Activated CD4-positive, alpha-beta T cell treated with anti-CD3 and anti-CD28 coated beads for 24 hours (primary cell): Measurements from ENCODE around the gene GPT2.
"Not testable (repeated sequence)": the region's sequence is repeated elsewhere in the genome, so short reads cannot be mapped to it uniquely, and the experiment has no call there.

Experiments used
- DNase-seq, 2 donors: peaks; one replicate each; pipeline ENCODE4 v3.0.0-alpha.2; 2020; ENCODE audit warnings: low read depth in 2 of 2

The GPT2 gene

GRCh38 chr16:46862555-46863447, 21.4 kb upstream of the GPT2 start:
- DNase-seq = no peak

GRCh38 chr16:46866286-46866685, 17.9 kb upstream of the GPT2 start:
- no peak for DNase-seq

- not testable (repeated sequence) for DNase-seq
These were observed 16.7 kb upstream of the GPT2 start for GRCh38 chr16:46867486-46867885.

GRCh38 chr16:46868891-46869290, 15.3 kb upstream of the GPT2 start:
- not testable (repeated sequence) for DNase-seq

GRCh38 chr16:46871597-46871996, 12.6 kb upstream of the GPT2 start:
- no peak for DNase-seq

GRCh38 chr16:46873201-46873600, 11.0 kb upstream of the GPT2 start:
- no peak for DNase-seq

GRCh38 chr16:46875243-46875642, 8.9 kb upstream of the GPT2 start:
- no peak for DNase-seq

- no peak for DNase-seq
These were observed 1.7 kb upstream of the GPT2 start for GRCh38 chr16:46882304-46882939.

GRCh38 chr16:46882940-46883307, 1.2 kb upstream of the GPT2 start:
- DNase-seq = no peak

- no peak for DNase-seq
These were observed 841 bp upstream of the GPT2 start for GRCh38 chr16:46883353-46883689.

GRCh38 chr16:46884513-46885293, 541 bp downstream of the GPT2 start:
- DNase-seq = peak in 1 of 2 donors; percentile 6

GRCh38 chr16:46885960-46886763, 2.0 kb downstream of the GPT2 start:
- DNase-seq = no peak

GRCh38 chr16:46886764-46887523, 2.8 kb downstream of the GPT2 start:
- DNase-seq = no peak

- DNase-seq = no peak
These were observed 3.3 kb downstream of the GPT2 start for GRCh38 chr16:46887524-46887854.

- DNase-seq = no peak
These were observed 5.2 kb downstream of the GPT2 start for GRCh38 chr16:46889245-46889941.

- DNase-seq = no peak
These were observed 5.8 kb downstream of the GPT2 start for GRCh38 chr16:46889942-46890300.

GRCh38 chr16:46891910-46892309, 7.7 kb downstream of the GPT2 start:
- DNase-seq = no peak

- no peak for DNase-seq
These were observed 10.0 kb downstream of the GPT2 start for GRCh38 chr16:46894036-46894672.

- no peak for DNase-seq
These were observed 11.5 kb downstream of the GPT2 start for GRCh38 chr16:46895399-46896313.
